Measurements from ENCODE around the gene RAB36.

DNA sequence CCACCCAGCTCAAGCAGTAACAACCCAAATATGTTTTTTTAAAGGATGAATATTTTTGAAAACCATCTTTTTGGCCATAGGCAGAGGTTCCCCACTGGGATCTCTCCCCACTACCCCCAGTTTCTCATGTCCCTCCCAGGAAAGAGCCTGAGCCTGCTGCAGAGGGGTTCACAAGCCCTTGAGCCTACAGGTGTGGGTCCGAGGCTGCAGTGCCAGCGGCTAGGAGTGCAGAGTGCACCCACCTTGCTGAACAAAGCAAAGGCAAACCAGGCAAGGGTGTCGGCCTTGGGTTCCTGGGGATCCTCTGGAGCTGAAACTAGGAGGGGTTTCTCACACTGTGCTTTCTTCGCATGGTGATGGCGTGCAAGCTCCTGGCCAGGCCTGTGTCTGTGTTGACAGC lies 40.0 kb upstream of the RAB36 start:
- TF ChIP-seq, protein P1, sequence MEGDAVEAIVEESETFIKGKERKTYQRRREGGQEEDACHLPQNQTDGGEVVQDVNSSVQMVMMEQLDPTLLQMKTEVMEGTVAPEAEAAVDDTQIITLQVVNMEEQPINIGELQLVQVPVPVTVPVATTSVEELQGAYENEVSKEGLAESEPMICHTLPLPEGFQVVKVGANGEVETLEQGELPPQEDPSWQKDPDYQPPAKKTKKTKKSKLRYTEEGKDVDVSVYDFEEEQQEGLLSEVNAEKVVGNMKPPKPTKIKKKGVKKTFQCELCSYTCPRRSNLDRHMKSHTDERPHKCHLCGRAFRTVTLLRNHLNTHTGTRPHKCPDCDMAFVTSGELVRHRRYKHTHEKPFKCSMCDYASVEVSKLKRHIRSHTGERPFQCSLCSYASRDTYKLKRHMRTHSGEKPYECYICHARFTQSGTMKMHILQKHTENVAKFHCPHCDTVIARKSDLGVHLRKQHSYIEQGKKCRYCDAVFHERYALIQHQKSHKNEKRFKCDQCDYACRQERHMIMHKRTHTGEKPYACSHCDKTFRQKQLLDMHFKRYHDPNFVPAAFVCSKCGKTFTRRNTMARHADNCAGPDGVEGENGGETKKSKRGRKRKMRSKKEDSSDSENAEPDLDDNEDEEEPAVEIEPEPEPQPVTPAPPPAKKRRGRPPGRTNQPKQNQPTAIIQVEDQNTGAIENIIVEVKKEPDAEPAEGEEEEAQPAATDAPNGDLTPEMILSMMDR (conservative IDR thresholded peaks at IDR 0.05; ENCODE audit: low read depth, low read length), result no peak
- TF ChIP-seq EZH2phosphoT487 (IDR thresholded peaks at IDR 0.05; ENCODE audit: borderline replicate concordance, low read length) (no peak), EZH2 (IDR thresholded peaks at IDR 0.05; ENCODE audit: low read length, unreplicated experiment) (no peak)

Data from PC-3 (cell line).